Dermis lymphatic vessel endothelial cell (primary cell): ENCODE measurements around the gene EFHC2. TPM values are rescaled to one million over a fixed set of nuclear protein-coding genes. Genes with fewer than 3 reads are reported as not detected.

Source experiments
- total RNA-seq: library from RNA; depleted of rRNA; stranded (reverse); fragments of >200 nt; gene quantifications from 2 replicates; pipeline ENCODE4 v1.2.1, GENCODE V29; 2014

Gene EFHC2
- not detected in 2 replicates for total RNA-seq

DNA sequence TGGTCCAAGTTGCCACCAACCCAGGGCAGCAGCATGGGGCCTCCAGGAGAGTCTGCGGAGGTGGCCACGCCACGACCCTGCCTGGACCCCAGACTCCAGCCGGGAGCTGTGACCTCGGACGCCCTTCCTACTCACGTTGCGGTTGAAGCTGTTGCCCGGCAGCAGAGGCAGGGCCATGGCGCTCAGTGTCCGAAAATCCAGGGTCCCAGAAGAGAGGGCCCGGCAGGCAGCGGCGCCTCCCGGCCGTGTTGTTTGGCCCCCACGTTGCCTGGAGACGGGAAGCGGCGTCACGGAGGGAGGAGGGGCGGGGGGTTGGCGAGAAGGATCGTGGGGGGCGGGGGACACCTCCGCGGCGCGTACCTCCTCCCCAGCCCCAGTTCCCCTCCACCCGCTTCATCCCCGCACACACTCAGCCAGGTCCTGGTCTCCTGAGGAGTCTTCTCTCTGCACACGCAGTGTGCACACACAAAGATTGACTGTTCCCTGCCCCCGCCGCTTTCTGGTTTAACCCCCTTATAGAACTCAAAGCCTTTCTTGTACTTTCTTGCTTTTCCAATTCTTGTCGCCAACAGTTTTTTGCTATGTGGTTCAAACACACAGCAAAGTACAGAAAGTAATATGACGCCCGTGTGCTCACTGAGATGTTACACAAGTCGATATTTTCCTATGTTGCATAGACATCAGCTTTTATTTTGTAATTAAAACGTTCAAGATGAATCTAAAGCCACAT is at the start of gene EFHC2:
Gene EFHC2, minus strand, starts transcription at position 261 of the 730 bp plus-strand sequence. Its CDS starts 84 bp downstream, at position 177.

Other genes with a start within 250 kb of the EFHC2 start
- 8.3 and 9.6 TPM in 2 replicates for gene FUNDC1, start 199.2 kb upstream of the EFHC2 start, total RNA-seq